ENCODE measurements around the gene LSMEM2. TPM values are rescaled to one million over a fixed set of nuclear protein-coding genes. Genes with fewer than 3 reads are reported as not detected.

LSMEM2 gene
- total and polyA plus RNA-seq, 9 of the 15 experiments (the other 6 are each of a cell fraction or from before 2014, with no cell fraction given) = not detected

- TF ChIP-seq MGA (IDR thresholded peaks at IDR 0.05) = peak; percentile 82
- no peak; the same call in 1 of the 2 replicates for TF ChIP-seq ATF3 (IDR thresholded peaks at IDR 0.05)
- no peak for TF ChIP-seq ATF3 (CRISPR knock-in tag; conservative IDR thresholded peaks at IDR 0.05)
- no peak for TF ChIP-seq CCNT2 (IDR thresholded peaks at IDR 0.05; ENCODE audit: borderline replicate concordance, extremely low read depth, insufficient read length, low read depth, low read length)
- no peak for TF ChIP-seq REST (IDR thresholded peaks at IDR 0.05; ENCODE audit: borderline replicate concordance)
- TF ChIP-seq REST (CRISPR knock-in tag; IDR thresholded peaks at IDR 0.05; ENCODE audit: low read depth) = no peak
Measured at GRCh38 chr3:50299929-50300680, 21.2 kb downstream of the LSMEM2 start (continued).
